OCI-LY1 (cell line): ENCODE results near the gene GALNT18.

Source experiments
- EZH2 ChIP-seq: fragments of 200-600 bp; sonication (generic), shearing (Covaris generic); IDR thresholded peaks from 2 replicates; pipeline ENCODE4 v1.8.0; 2017; ENCODE audit warnings: borderline replicate concordance, mixed run types, mild to moderate bottlenecking, antibody characterized with exemption, low read length, moderate library complexity, mixed read lengths
- TF ChIP-seq, protein P1 (sequence below): fragments of 200-600 bp; sonication (generic), shearing (Covaris generic); IDR thresholded peaks from 2 replicates; pipeline ENCODE4 v1.5.1; 2017; ENCODE audit warnings: mild to moderate bottlenecking, antibody characterized with exemption, low read length, moderate library complexity, mixed read lengths

- TF ChIP-seq, protein P1, sequence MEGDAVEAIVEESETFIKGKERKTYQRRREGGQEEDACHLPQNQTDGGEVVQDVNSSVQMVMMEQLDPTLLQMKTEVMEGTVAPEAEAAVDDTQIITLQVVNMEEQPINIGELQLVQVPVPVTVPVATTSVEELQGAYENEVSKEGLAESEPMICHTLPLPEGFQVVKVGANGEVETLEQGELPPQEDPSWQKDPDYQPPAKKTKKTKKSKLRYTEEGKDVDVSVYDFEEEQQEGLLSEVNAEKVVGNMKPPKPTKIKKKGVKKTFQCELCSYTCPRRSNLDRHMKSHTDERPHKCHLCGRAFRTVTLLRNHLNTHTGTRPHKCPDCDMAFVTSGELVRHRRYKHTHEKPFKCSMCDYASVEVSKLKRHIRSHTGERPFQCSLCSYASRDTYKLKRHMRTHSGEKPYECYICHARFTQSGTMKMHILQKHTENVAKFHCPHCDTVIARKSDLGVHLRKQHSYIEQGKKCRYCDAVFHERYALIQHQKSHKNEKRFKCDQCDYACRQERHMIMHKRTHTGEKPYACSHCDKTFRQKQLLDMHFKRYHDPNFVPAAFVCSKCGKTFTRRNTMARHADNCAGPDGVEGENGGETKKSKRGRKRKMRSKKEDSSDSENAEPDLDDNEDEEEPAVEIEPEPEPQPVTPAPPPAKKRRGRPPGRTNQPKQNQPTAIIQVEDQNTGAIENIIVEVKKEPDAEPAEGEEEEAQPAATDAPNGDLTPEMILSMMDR: no peak
- no peak for TF ChIP-seq EZH2
These were observed 86.8 kb downstream of the GALNT18 start for GRCh38 chr11:11534981-11535380.
